HG03565 (cell line): ENCODE measurements around the gene EYA3.

Experiments
- ATAC-seq: cut with Tn5 transposase; IDR thresholded peaks from one replicate; pipeline ENCODE4 v1.9.1; 2021; ENCODE audit warnings: mild to moderate bottlenecking, moderate library complexity; ENCODE audit not compliant: unreplicated experiment

The EYA3 gene, protein sequence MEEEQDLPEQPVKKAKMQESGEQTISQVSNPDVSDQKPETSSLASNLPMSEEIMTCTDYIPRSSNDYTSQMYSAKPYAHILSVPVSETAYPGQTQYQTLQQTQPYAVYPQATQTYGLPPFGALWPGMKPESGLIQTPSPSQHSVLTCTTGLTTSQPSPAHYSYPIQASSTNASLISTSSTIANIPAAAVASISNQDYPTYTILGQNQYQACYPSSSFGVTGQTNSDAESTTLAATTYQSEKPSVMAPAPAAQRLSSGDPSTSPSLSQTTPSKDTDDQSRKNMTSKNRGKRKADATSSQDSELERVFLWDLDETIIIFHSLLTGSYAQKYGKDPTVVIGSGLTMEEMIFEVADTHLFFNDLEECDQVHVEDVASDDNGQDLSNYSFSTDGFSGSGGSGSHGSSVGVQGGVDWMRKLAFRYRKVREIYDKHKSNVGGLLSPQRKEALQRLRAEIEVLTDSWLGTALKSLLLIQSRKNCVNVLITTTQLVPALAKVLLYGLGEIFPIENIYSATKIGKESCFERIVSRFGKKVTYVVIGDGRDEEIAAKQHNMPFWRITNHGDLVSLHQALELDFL

DNA sequence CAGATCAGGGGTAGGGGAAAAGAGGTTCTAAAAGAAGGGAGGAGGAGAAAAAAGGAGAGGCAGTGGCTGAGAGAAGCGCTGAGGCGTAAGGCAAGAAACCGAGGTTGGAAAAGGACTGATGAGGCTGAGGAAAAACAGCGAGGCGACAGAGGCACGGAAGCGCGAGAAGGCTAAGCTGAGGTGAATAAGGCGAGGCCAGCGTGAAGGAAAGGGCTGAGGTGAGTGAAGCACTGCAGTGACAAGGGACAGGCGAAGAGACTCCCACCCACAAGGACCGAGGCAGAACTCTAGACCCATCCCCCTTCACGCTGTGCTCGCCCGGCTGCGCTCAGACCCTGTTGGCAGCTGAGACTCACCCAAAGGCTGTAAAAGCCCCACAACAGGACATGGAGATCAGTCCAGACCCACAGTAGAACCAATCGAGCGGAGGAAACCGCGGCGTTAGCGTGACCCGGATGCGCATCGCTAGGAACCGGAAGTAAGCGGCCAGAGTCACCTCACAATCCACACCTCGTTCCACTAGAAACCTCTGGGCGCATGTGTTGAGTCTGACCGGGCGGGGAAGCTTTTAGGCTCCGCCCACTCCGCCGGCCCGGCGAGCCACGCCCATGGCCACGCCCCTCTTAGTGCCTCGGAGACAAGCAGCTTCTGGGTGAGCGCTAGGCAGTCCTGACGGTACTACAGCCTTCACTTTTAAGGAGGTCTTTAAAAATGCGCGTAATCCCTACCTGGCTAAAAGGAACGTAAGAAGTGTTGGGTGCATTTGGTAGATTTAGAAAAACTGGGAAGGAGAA is at the start of gene EYA3:
EYA3 (minus strand) TSS at position 443 of the 794 bp plus-strand sequence. CDS start 30,584 bp downstream, outside the sequence.
- ATAC-seq: peak; percentile 83

DNA sequence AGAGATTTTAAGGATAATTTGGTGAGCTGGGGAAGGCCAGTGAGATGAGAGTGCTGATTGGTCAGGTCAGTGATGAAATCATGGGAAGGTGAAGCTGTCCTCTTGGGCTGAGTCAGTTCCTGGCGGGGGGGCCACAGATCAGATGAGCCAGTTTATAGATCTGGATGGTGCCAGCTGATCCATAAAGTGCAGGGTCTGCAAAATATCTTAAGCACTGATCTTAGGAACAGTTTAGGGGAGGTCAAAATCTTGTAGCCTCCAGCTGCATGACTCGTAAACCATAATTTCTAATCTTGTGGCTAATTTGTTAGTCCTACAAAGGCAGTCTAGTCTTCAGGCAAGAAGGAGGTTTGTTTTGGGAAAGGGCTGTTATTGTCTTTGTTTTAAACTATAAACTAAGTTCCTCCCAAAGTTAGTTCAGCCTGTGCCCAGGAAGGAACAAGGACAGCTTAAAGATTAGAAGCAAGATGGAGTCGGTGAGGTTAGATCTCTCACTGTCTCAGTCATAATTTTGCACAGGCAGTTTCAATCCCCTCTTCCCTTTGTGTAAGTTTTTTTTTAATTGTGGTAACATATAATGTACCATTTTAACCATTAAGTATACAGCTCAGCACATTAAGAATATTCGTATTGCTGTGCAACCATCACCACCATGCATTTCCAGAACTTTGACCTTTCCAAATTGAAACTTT is 48.7 kb upstream of the EYA3 start:
- no peak for ATAC-seq

GRCh38 chr1:28136169-28136921 is 47.9 kb upstream of the EYA3 start:
- ATAC-seq: no peak

DNA sequence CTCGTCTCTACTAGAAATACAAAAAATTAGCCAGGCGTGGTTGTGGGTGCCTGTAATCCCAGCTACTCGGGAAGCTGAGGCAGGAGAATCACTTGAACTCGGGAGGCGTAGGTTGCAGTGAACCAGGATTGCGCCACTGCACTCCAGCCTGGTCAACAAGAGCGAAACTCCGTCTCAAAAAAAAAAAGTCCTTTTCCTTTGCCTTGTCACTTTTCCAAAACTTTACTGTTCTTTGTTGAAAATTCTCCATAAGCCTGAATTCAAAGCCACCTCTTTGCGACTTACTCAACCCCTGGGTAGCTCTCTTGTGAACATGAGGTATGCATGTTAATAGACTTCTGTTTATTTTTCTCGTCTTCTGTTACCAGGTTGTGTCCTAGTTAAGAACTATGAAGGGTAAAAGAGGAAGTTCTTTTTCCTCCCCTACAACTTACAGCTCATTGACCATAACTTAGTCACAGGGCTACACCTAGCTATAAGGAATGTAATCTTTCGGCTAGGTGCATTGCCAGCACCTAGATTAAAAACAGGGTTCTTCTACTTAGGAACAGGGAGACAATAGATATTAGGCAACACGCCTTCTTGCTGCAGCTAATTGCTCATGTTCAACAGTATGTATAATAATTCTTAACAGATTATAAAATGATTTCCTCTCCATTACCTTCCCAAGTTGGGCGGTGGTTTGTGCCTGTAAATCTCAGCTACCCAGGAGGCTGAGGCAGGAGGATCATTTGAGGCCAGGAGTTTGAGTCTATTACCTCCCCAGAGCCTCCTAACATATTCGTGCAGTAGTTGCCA is 47.2 kb upstream of the EYA3 start:
- no peak for ATAC-seq

DNA sequence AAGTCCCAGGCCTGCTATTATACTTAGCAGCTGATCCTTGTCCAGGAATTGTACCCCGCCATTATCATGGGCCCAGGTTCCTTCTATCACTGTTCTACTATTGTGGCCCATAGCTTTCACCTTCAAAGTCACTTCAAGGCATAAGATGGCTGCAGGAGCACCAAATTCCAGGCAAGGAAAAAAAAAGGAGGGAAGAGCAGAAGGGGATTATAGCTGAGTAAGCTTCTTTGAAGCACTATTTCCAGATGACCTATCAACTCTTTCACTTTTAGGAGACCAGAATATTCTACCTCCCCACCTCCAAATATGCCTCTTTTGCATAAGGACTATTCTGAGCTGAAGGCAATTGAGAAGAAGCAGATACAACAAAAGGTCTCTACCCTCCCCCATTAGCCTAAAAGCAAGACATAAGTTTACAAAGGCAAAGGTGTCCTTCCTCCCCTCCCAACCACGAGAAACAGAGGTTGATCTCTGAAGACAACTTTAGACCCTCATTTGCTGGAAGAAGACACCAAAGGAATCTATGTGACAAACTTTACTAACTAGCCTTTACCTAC is 46.3 kb upstream of the EYA3 start:
- no peak for ATAC-seq

- no peak for ATAC-seq
These were observed 44.1 kb upstream of the EYA3 start for GRCh38 chr1:28132171-28133167.

- no peak for ATAC-seq
These were observed 42.5 kb upstream of the EYA3 start for GRCh38 chr1:28130901-28131300.

DNA sequence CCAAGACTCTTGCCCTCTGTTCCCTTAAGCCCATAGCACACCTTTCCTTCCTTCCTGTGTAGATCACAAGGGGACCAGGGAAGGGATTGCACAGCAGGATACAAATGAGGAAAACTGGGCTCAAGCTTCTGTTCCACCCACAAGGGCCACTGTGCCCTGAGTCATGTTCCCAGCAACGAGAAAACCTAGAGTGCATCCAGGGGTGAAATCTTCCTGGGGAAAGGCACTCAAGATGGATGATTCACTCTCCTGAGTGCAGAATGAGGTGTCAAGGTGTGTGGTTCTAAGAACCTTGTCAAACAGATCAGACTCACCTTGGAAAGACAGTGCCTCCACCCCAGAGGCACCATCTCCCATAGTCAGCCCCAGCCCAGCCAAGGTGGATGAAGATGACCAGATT is 40.7 kb upstream of the EYA3 start:
- no peak for ATAC-seq

DNA sequence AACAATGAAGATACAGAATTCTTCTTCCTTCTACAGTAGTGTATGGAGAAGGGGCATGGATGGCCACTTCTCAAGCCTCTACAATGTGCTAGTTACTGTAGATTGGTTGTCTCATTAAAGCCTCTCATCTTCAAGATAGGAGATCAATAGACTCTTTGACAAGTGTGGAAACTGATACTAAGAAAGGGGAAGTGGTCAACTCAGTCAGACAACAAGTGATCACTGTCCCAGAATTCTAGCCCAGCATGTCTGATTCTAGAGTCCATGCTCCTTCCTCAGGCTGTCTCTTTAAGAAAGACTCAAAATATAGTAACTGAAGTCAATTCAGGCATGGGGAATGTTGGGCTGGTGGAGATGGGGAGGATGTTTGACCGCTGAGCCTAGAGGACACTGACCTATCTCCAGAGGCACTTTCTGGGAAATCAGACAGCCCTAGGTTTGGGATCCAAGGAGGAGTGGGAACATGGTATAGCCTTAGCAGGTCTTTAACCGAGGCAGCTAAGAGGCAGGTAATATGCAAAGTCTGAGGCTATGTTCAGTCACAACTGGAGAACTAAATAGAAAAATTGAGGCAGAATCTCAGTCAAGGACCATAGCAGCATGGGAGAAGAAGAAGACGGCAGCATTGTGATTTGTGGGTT is 39.3 kb upstream of the EYA3 start:
- no peak for ATAC-seq

- no peak for ATAC-seq
These were observed 38.5 kb upstream of the EYA3 start for GRCh38 chr1:28126783-28127490.

- ATAC-seq: no peak
These were observed 37.8 kb upstream of the EYA3 start for GRCh38 chr1:28126212-28126611.

DNA sequence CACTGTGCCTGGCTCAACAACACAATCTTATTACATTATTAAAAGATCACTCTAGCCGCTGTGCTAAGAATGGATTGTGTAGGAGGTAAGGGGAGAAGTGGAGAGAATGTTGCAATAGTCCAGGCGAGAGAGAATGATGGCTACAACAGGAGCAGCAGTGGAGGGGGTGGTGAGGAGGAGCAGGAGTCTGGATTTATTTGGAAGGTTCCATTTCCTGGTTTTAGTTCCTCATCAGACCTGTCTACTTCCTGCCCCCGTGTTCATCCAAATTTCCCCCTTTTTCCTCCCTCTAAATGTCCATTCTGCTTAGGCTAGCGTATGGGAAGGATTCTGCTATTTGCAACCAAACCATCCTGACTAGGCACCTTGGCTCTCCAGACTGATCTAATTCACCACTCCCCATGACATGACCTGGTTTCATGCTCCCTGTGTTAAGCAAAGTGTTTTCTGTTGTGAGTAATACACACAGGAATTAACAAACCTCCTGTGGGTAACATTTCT is 35.1 kb upstream of the EYA3 start:
- ATAC-seq: no peak

- no peak for ATAC-seq
These were observed 33.8 kb upstream of the EYA3 start for GRCh38 chr1:28122183-28122582.

DNA sequence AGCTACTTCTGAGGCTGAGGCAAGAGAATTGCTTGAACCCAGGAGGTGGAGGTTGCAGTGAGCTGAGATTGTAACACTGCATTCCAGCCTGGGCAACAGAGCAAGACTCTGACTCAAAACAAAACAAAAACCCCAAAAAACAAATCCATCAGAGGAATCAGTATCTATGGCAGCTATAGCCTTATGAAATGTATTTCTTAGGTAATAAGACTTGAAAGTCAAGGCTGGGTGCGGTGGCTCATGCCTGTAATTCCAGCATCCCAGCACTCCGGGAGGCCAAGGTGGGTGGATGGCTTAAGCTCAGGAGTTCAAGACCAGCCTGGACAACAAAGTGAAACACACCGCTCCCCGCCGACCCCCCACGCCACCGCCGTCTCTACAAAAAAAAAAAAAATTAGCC is 31.1 kb upstream of the EYA3 start:
- ATAC-seq: no peak

GRCh38 chr1:28118640-28119307 is 30.4 kb upstream of the EYA3 start:
- ATAC-seq: no peak

- no peak for ATAC-seq
These were observed 26.9 kb upstream of the EYA3 start for GRCh38 chr1:28115267-28115666.
